ENCODE results near the gene TRIM73.
"Not testable (repeated sequence)": the region's sequence is repeated elsewhere in the genome, so short reads cannot be mapped to it uniquely, and the experiment has no call there.

DNA sequence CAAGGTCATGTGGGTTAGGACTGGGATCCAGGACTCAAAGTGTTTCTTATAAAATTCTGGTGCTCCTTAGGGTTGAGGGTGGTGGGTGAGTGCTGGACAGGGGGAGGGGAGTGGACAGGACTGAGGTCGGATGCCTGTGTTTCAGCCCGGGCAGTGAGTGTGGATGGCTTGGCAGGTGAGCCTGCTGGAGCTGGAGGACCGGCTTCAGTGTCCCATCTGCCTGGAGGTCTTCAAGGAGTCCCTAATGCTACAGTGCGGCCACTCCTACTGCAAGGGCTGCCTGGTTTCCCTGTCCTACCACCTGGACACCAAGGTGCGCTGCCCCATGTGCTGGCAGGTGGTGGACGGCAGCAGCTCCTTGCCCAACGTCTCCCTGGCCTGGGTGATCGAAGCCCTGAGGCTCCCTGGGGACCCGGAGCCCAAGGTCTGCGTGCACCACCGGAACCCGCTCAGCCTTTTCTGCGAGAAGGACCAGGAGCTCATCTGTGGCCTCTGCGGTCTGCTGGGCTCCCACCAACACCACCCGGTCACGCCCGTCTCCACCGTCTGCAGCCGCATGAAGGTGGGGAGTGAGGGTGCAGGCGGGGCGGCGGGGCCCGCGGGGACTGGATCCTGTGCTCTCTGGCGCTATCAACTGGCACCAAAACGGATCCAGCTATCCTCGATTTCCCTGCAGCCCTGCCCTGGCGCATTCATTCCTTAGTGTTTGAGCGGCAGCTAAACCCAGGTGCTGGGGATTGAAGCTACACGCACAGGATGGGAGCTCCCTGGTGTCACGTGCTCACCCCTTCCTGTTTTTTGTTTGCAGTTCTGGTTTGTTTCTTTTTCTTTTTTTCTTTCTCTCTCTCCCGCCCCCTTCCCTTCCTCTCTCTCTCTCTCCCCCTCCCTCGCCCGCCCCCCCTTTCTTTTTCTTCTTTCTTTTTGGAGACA, 3.6 kb downstream of the TRIM73 start:
- not testable (repeated sequence) for TF ChIP-seq SRF (IDR thresholded peaks at IDR 0.05; ENCODE audit: low read depth, low read length); PAWR (CRISPR knock-in tag; IDR thresholded peaks at IDR 0.05; ENCODE audit: borderline replicate concordance); ZNF549 (CRISPR knock-in tag; IDR thresholded peaks at IDR 0.05); SP2 (CRISPR knock-in tag; IDR thresholded peaks at IDR 0.05); TEAD2 (CRISPR knock-in tag; IDR thresholded peaks at IDR 0.05); BRF2 (CRISPR knock-in tag; IDR thresholded peaks at IDR 0.05); TAF1 (CRISPR knock-in tag; IDR thresholded peaks at IDR 0.05)
- TF ChIP-seq, protein P1, sequence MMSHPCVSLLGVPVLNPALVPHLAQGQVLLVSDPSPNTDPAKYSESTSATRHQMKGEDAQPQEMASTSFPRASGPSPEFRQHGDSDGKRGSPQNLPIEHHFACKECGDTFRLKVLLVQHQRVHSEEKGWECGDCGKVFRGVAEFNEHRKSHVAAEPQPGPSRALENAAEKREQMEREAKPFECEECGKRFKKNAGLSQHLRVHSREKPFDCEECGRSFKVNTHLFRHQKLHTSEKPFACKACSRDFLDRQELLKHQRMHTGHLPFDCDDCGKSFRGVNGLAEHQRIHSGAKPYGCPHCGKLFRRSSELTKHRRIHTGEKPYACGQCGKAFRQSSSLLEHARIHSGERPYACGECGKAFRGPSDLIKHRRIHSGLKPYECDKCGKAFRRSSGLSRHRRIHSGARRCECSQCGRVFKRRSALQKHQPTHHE (CRISPR knock-in tag; IDR thresholded peaks at IDR 0.05; ENCODE audit: borderline replicate concordance) = not testable (repeated sequence)
- TF ChIP-seq, protein P2, sequence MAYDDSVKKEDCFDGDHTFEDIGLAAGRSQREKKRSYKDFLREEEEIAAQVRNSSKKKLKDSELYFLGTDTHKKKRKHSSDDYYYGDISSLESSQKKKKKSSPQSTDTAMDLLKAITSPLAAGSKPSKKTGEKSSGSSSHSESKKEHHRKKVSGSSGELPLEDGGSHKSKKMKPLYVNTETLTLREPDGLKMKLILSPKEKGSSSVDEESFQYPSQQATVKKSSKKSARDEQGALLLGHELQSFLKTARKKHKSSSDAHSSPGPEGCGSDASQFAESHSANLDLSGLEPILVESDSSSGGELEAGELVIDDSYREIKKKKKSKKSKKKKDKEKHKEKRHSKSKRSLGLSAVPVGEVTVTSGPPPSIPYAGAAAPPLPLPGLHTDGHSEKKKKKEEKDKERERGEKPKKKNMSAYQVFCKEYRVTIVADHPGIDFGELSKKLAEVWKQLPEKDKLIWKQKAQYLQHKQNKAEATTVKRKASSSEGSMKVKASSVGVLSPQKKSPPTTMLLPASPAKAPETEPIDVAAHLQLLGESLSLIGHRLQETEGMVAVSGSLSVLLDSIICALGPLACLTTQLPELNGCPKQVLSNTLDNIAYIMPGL (CRISPR knock-in tag; IDR thresholded peaks at IDR 0.05; ENCODE audit: borderline replicate concordance in 1 of 2, low read depth in 1 of 2) = not testable (repeated sequence)
